Dermis microvascular lymphatic vessel endothelial cell (primary cell): ENCODE data around the gene LCN15. TPM values are rescaled to one million over a fixed set of nuclear protein-coding genes. Genes with fewer than 3 reads are reported as not detected.

ENCODE experiments used
- total RNA-seq: library from RNA; depleted of rRNA; stranded (reverse); fragments of >200 nt; gene quantifications from 2 replicates; pipeline ENCODE4 v1.2.1, GENCODE V29; 2014

The LCN15 gene
- total RNA-seq, 1 donor from 2014 or later, result 0.13 TPM

Other genes with a start within 250 kb of the LCN15 start
- 70.2 and 159 TPM in 2 replicates for gene NOTCH1, start 218.5 kb downstream of the LCN15 start, total RNA-seq
- gene EGFL7, start 101.6 kb downstream of the LCN15 start, total RNA-seq, result 330 and 460 TPM in 2 replicates
- 38.3 and 47.9 TPM in 2 replicates for gene AGPAT2, start 77.1 kb downstream of the LCN15 start, total RNA-seq
- gene DIPK1B, start 51.9 kb downstream of the LCN15 start, total RNA-seq, result 70.8 and 93.8 TPM in 2 replicates
- 0.13 TPM in 1 of 2 replicates, not detected in the other for gene LCN10, start 21.6 kb downstream of the LCN15 start, total RNA-seq
- gene LCN6, start 16.0 kb downstream of the LCN15 start, total RNA-seq, result 0.13 TPM in 1 of 2 replicates, not detected in the other
- not detected in 2 replicates for gene LCN8, start 6.3 kb downstream of the LCN15 start, total RNA-seq
- 54.1 and 58.8 TPM in 2 replicates for gene TMEM141, start 26.8 kb upstream of the LCN15 start, total RNA-seq
- 0.26 and 0.51 TPM in 2 replicates for gene CCDC183, start 31.8 kb upstream of the LCN15 start, total RNA-seq
- 51.1 and 67.6 TPM in 2 replicates for gene RABL6, start 43.4 kb upstream of the LCN15 start, total RNA-seq
- gene AJM1, start 78.0 kb upstream of the LCN15 start, total RNA-seq, result 0.51 and 0.89 TPM in 2 replicates
- 207 and 242 TPM in 2 replicates for gene PHPT1, start 84.9 kb upstream of the LCN15 start, total RNA-seq
- gene MAMDC4, start 87.8 kb upstream of the LCN15 start, total RNA-seq, result 0.64 and 1.1 TPM in 2 replicates
- gene EDF1, start 101.8 kb upstream of the LCN15 start, total RNA-seq, result 236 and 240 TPM in 2 replicates
- 13.0 and 21.9 TPM in 2 replicates for gene TRAF2, start 122.0 kb upstream of the LCN15 start, total RNA-seq
- gene FBXW5, start 180.2 kb upstream of the LCN15 start, total RNA-seq, result 130 and 218 TPM in 2 replicates
- gene C8G, start 180.7 kb upstream of the LCN15 start, total RNA-seq, result 0.51 and 0.77 TPM in 2 replicates
- gene LCN12, start 187.8 kb upstream of the LCN15 start, total RNA-seq, result not detected in 2 replicates
- 0.13 and 0.25 TPM in 2 replicates for gene PTGDS, start 213.0 kb upstream of the LCN15 start, total RNA-seq
- gene LCNL1, start 218.5 kb upstream of the LCN15 start, total RNA-seq, result not detected in 2 replicates
- 6.7 and 8.5 TPM in 2 replicates for gene PAXX, start 227.9 kb upstream of the LCN15 start, total RNA-seq
- gene CLIC3, start 232.1 kb upstream of the LCN15 start, total RNA-seq, result not detected in 2 replicates